Measurements from ENCODE around the gene SPATA24. TPM values are rescaled to one million over a fixed set of nuclear protein-coding genes. Genes with fewer than 3 reads are reported as not detected.

Gene SPATA24
- total RNA-seq, 4 donors from 2014 or later, result 0.85 to 2.2 TPM; not detected in 2

DNA sequence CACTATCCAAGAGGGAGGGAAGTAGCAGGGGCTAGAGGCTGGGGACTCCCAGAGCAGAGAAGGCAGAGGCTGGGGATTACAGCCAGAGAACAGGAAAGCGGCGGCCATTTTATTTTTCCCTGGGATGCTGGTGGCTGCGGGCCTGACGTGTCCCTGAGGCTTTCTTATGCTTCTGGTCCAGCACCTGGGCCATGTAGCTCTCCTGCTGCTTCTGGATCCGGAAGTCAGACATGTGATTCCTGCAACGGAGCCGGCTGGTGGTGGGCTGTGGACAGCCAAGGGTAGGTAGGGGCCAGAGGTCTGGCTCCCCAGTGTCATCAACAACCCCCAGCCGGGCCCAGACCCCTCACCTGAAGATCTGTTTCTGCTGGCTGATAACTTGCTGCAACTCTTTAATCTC, 7.2 kb downstream of the SPATA24 start:
- TF ChIP-seq, protein P1, sequence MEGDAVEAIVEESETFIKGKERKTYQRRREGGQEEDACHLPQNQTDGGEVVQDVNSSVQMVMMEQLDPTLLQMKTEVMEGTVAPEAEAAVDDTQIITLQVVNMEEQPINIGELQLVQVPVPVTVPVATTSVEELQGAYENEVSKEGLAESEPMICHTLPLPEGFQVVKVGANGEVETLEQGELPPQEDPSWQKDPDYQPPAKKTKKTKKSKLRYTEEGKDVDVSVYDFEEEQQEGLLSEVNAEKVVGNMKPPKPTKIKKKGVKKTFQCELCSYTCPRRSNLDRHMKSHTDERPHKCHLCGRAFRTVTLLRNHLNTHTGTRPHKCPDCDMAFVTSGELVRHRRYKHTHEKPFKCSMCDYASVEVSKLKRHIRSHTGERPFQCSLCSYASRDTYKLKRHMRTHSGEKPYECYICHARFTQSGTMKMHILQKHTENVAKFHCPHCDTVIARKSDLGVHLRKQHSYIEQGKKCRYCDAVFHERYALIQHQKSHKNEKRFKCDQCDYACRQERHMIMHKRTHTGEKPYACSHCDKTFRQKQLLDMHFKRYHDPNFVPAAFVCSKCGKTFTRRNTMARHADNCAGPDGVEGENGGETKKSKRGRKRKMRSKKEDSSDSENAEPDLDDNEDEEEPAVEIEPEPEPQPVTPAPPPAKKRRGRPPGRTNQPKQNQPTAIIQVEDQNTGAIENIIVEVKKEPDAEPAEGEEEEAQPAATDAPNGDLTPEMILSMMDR (IDR thresholded peaks at IDR 0.05; ENCODE audit: low read depth), result no peak

DNA sequence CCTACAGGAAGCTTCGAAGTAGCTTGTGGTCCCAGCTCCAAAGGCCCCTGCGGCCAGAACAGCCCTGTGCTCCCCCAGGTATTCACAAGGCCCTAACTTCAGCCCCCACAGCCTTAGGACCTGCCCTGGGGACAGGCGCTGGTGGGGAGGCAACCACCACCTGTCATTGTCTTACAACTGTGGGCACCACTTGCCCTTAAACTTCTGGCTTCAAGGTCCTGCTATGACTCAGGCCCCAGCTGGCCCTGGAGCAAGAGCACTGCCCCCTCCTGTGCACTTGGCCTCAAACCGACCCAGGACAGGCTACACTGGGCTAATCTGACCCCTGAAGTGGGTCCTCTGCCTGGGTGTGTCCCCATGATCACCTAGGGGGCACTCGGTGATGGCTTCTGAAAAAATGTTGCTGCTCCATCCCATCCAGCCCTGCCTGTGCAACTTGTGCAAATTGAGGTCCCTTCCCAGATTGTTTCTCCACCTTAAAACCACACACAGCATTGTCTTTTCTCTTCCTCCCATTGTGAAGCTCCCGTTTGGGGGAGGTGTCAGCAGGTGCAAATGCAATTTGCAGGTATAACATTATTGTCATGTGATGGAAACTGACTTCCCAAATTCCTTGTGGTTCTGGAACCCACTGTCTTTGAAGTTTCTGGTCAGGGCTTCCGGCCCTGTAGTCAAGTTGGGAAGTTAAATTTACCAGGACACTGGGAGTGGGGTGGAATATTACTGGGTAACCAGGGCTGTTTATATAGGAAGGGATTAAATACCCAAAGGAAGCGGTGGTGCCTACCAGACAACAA, 7.8 kb downstream of the SPATA24 start:
- TF ChIP-seq, protein P1 (IDR thresholded peaks at IDR 0.05; ENCODE audit: low read depth), result no peak

DNA sequence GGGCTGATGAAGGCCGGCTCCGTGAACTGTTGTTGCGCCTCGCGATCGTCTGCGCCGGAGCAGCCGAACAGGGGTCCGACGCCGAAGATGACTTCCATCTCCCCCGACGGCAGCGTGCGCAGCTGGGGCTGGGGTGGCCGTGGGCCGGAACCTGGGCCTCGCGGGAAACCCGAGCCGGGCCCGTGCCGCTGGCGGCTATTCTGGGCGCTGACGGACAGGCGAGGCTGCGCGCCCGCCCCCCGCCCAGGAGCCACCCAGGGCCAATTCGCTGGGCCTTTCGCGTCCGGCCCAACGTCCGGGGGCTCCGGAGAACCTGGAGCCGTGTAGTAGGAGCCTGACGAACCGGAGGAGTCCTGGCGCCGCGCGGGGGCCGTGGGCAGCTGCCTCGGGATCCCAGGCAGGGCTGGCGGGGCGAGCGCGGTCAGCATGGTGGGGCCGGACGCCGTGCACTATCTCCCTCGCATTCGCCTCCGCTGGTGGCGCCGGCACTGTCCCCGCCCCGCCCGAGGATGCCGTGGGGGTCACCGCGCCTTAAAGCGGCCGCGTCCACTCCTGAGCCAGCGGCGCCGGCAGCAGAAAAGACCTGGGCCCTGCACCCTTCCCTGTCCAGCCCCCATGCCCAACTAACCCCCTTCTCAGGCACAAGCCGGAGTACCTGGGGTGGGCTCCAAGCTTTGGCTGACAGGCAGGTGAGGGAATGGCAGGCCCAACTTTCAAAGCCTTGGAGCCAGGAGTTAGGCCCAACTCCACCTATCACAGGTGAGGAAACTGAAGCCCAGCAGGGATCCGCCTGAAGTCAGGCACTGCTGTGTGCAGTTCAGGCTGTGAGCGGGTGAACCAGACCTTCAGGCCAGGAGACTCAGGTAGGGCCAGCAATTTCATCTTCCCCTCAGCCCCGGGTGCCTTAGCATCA, 9.0 kb downstream of the SPATA24 start, which contains the start of gene PROB1:
Gene PROB1, minus strand, starts transcription at position 451 of the 913 bp plus-strand sequence. Its CDS starts 23 bp downstream, at position 428.
- TF ChIP-seq, protein P1 (IDR thresholded peaks at IDR 0.05; ENCODE audit: low read depth), result no peak

DNA sequence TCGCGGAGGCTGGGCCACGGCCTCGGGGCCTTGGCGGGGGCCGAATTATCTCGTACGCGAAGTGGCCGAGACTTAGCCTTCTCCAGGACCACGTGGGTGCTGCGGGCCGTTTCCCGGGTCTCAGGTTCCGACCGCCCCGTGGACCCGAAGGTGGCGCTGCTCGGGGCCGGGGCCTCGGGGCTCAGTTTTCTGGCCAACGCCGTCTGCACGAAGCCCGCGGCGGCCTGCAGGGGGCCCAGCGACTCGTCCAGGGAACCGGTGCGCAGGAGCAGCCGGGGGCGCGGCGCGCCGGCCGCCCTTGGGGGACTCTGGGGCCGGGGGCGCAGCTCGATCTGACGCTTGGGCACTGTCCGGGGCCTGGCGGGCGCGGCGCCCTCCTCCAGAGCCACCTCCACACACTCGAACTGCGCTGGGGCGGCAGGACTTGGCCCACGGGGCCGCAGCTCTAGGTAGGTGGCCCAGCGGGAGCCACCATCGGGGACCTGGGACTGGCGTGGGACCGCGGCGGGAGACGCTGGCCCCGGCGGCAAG, 9.7 kb downstream of the SPATA24 start:
- TF ChIP-seq, protein P1 (IDR thresholded peaks at IDR 0.05; ENCODE audit: low read depth), result no peak

DNA sequence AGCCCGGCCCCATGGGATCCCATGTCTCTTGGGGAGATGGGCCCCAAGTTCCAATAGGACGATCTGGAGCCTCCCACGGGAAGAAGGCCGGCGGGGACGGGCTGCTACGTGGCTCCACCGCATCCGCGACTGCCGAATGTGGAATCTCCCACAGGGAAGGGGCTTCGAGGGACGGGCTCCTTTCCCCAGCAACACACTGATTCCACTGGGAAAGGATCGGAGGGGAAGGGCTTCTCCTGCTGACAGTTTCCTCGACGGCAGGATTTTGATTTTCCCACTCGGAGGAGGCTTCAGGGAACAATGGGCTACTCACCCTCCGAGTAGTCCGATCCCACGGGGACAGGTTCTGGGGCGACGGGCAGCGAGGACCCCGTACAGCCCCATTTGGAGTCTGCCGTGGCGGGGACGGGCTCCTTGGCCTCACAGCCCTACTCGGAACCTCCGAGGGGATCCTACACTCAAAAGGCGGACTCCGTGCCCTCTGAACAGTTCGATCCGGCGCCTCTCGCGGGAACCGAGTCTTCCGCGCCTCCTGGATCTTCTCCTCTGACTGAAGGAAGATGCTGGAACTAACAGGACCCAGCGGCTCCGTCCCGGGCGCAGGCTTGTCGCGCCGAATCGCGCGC, 10.3 kb downstream of the SPATA24 start:
- TF ChIP-seq, protein P1 (IDR thresholded peaks at IDR 0.05; ENCODE audit: low read depth), result no peak

DNA sequence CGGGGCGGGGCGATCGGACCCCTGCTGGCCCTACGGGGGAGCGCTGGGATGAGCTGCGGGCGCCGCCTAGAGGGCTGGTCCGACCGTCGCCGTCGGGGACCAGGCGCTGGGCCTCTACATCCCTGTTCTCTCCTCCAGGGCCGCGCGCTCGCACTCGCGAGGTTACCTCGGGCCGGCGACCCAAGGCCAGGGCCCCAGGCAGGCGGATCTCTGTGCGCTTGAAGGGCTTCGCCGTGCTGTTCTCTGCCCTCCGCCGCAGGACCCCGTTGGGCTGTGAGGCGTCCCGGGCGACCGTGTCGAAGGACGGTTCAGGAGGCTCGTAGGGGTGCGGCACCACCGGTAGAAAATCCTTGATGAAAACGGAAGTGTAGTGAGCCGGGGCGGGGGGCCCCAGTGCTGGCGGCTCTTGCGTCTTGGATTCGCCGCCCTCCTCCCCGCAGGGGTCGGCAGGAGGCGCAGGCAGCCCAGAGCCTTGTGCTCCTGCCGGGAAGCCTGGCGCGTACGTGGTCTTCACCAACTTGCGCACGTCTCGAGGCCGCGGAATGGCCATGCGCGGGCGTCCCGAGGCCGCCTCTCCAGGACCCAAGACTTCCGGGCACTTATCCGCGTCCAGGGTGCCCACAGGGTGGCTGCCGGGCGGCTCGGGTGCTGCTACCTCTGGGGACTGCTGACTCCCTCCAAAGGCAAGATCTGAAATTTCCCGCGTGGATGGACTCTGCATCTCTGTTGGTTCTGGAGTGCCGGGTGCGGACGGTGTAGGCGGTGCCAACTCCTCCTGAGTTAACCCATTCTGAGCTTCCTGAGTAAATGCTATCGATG, 11.0 kb downstream of the SPATA24 start:
- TF ChIP-seq, protein P1 (IDR thresholded peaks at IDR 0.05; ENCODE audit: low read depth), result no peak

Data from subcutaneous adipose tissue (tissue), 4 donors.